Measurements from ENCODE around the gene SRSF1.
"Not testable (repeated sequence)": the region's sequence is repeated elsewhere in the genome, so short reads cannot be mapped to it uniquely, and the experiment has no call there.

The SRSF1 gene

DNA sequence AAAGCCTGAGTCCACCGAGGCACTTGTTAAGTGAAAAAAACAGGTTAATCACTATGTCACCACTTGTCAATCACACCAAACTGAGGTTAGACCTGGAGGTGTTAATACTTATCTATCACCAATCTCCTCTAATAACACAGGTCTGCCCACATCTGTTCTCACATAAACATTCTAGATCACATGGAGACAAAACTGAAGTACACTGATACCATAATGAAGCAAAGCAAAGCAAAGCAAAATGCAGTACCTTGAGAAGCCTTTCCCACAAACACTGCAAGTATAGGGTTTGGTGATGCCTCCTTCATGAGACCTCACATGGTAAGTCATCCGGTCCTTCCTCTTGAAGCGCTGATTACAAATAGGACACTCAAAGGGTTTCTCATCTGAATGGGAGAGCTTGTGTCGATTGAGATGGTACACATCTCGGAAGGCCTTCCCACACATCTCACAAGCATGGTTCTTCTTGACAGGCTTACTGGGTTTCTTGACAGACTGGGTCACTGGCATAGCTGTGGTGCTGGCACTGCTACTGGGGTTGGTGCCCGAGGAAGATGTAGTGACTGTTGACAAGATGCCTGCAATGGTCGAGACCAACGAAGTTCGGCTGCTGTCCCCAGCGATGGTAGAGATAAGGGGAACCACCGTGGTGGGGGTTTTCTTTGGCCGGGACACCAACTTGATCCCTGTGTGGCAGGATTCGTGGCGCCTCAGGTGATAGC is 24.4 kb downstream of the SRSF1 start:
- H3K4me1 ChIP-seq (ENCODE audit: control insufficient read depth in 2 of 2, insufficient read depth in 2 of 2, low read length in 2 of 2): peaks cover 14 to 24% of the 10 kb centered on the region in 2 donors
- H3K36me3 ChIP-seq (ENCODE audit: control insufficient read depth in 2 of 2, insufficient read depth in 2 of 2, low read length in 2 of 2): peaks cover 34 to 38% of the 10 kb centered on the region in 2 donors
- no peak overlapping the region for H3K4me3 ChIP-seq (ENCODE audit: low read length in 2 of 2)
- H3K27me3 ChIP-seq (ENCODE audit: control insufficient read depth in 2 of 2, insufficient read depth in 2 of 2, low read length in 2 of 2): no peaks in the 10 kb centered on the region
- H3K9me3 ChIP-seq (ENCODE audit: control insufficient read depth in 2 of 2, low read length in 2 of 2): no peaks in the 10 kb centered on the region
- H3K27ac ChIP-seq (ENCODE audit: low read depth in 2 of 2, low read length in 2 of 2): no peak overlapping the region
- no peak overlapping the region for H3K9ac ChIP-seq (ENCODE audit: low read depth in 1 of 2, low read length in 2 of 2)

DNA sequence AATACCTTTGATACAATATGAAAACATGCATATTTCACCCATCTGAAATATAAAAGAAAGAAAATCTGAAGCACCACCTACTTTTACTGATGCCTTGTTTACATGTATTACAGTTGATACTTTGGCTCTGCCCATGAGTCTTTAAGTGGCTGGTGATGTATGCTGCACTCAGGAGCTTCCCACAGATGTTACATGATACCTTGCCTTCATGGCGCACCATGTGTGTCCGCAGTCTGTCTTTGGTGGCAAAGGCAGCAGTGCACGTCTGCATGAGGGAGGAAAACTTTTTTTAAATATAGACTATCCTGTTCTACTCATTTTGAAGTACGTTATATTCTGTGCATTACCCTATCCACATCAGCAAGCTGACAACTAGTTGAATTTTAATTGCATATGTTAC is 26.5 kb downstream of the SRSF1 start:
- Histone ChIP-seq H3K27me3 (ENCODE audit: control insufficient read depth in 2 of 2, insufficient read depth in 2 of 2, low read length in 2 of 2) (no peaks in the 10 kb centered on the region), H3K27ac (ENCODE audit: low read depth in 2 of 2, low read length in 2 of 2) (no peak overlapping the region), H3K4me3 (ENCODE audit: low read length in 2 of 2) (no peak overlapping the region), H3K9ac (ENCODE audit: low read depth in 1 of 2, low read length in 2 of 2) (no peak overlapping the region), H3K9me3 (ENCODE audit: control insufficient read depth in 2 of 2, low read length in 2 of 2) (no peaks in the 10 kb centered on the region), H3K4me1 (ENCODE audit: control insufficient read depth in 2 of 2, insufficient read depth in 2 of 2, low read length in 2 of 2) (peaks cover 10 to 11% of the 10 kb centered on the region in 2 donors), H3K36me3 (ENCODE audit: control insufficient read depth in 2 of 2, insufficient read depth in 2 of 2, low read length in 2 of 2) (peaks cover 53 to 55% of the 10 kb centered on the region in 2 donors)

DNA sequence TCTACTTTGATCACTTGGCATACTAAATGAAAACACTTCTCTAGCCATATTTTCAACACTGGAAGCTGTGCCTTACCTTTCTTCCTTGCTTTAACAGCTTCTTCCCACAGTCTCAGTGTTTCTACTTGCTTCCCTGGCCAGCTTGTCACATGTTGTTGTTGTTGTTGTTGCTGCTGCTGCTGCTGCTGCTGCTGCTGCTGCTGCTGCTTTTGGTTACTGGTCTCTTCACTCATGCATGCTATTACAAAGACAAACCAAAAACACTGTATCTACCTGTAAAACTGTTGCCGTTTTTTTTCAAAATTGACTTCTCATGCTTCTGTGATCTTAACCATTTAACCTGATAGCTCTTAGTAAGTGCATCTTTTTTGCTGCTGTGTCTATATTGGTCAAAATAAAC is 28.0 kb downstream of the SRSF1 start:
- no peaks in the 10 kb centered on the region for H3K9me3 ChIP-seq (ENCODE audit: control insufficient read depth in 2 of 2, low read length in 2 of 2)
- H3K27ac ChIP-seq (ENCODE audit: low read depth in 2 of 2, low read length in 2 of 2): no peak overlapping the region
- peaks cover 0 to 6% of the 10 kb centered on the region in 2 donors for H3K4me1 ChIP-seq (ENCODE audit: control insufficient read depth in 2 of 2, insufficient read depth in 2 of 2, low read length in 2 of 2)
- H3K4me3 ChIP-seq (ENCODE audit: low read length in 2 of 2): no peak overlapping the region
- peaks cover 59 to 64% of the 10 kb centered on the region in 2 donors for H3K36me3 ChIP-seq (ENCODE audit: control insufficient read depth in 2 of 2, insufficient read depth in 2 of 2, low read length in 2 of 2)
- no peaks in the 10 kb centered on the region for H3K27me3 ChIP-seq (ENCODE audit: control insufficient read depth in 2 of 2, insufficient read depth in 2 of 2, low read length in 2 of 2)
- no peak overlapping the region for H3K9ac ChIP-seq (ENCODE audit: low read depth in 1 of 2, low read length in 2 of 2)

DNA sequence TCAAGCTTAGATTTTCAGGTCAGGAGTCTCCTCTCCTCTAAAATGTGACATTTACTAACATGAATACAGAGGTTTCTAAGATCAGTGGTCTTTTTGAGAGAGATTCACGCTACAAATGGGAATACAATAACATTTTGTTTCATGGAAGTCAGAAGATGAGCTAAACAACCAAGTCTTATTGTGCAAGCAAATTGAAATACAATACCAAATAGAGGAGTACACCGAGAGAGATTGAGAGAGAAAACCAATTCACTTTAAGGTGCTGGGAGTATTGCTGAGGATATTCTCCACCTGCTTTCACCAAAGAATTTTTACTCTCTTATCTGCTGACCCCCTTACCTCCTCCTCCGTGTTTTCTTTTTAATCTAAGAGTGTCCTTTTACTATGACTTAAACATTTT is 30.5 kb downstream of the SRSF1 start:
- Histone ChIP-seq H3K9ac (ENCODE audit: low read depth in 1 of 2, low read length in 2 of 2) (no peak overlapping the region), H3K27ac (ENCODE audit: low read depth in 2 of 2, low read length in 2 of 2) (no peak overlapping the region), H3K9me3 (ENCODE audit: control insufficient read depth in 2 of 2, low read length in 2 of 2) (no peaks in the 10 kb centered on the region), H3K36me3 (ENCODE audit: control insufficient read depth in 2 of 2, insufficient read depth in 2 of 2, low read length in 2 of 2) (peaks cover 59 to 65% of the 10 kb centered on the region in 2 donors), H3K4me1 (ENCODE audit: control insufficient read depth in 2 of 2, insufficient read depth in 2 of 2, low read length in 2 of 2) (no peaks in the 10 kb centered on the region), H3K27me3 (ENCODE audit: control insufficient read depth in 2 of 2, insufficient read depth in 2 of 2, low read length in 2 of 2) (no peaks in the 10 kb centered on the region), H3K4me3 (ENCODE audit: low read length in 2 of 2) (no peak overlapping the region)

DNA sequence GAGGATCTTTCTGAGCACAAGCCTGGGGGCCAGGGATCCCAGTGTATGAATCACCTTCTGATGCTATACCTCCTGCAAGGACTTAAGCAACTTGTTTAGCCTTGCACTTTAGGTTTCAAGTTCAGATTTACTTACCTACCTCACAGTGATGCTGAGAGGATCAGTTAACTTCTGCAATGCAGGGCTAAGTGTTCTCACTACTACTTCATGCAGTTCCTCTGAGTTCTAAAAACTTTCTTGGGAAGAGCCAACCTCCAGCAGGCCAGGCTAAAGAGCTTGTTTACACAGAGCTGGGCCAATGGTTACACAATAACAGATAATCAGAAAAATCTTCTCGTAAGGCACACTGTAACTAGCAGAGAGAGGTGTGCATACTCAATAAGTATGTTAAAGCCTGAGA is 32.0 kb downstream of the SRSF1 start:
- Histone ChIP-seq H3K4me3 (ENCODE audit: low read length in 2 of 2) (no peak overlapping the region), H3K27ac (ENCODE audit: low read depth in 2 of 2, low read length in 2 of 2) (no peak overlapping the region), H3K9me3 (ENCODE audit: control insufficient read depth in 2 of 2, low read length in 2 of 2) (no peaks in the 10 kb centered on the region), H3K9ac (ENCODE audit: low read depth in 1 of 2, low read length in 2 of 2) (no peak overlapping the region), H3K4me1 (ENCODE audit: control insufficient read depth in 2 of 2, insufficient read depth in 2 of 2, low read length in 2 of 2) (no peaks in the 10 kb centered on the region), H3K36me3 (ENCODE audit: control insufficient read depth in 2 of 2, insufficient read depth in 2 of 2, low read length in 2 of 2) (peaks cover 47 to 60% of the 10 kb centered on the region in 2 donors), H3K27me3 (ENCODE audit: control insufficient read depth in 2 of 2, insufficient read depth in 2 of 2, low read length in 2 of 2) (no peaks in the 10 kb centered on the region)

DNA sequence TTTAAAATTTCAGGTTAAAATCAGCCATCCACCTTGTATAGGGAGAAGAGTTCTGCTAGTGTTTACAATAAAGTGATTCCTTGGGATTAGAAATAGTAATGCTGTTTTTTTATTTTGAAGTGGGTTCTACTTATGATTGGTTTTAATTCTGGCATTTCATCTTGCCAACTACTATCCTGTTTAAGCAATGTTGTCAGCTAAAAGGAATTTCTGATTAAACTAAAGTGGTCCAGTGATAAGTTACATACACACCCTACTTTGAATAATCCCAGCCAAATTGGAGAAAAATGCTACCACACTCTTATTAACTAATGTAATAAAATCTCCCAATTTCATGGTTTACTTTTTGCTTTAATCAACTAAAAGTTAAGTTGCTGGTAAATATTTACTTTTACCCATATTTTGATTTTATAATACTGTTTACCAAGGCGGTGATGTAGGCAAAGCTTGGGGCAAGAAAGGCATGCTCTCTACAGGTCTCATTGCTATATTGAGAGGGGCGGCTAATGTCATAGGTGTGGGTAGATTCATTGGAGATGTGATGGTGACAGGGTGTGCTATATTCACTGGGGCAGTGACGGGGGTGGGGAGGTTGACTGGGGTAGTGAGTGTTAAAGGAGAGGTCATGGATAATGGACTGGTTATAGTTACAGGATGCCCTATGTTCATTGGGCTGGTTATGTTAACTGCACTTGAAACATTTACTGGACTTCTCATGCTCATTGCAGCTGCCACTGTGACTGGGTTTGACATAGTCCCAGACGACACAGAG is 32.8 kb downstream of the SRSF1 start:
- H3K27me3 ChIP-seq (ENCODE audit: control insufficient read depth in 2 of 2, insufficient read depth in 2 of 2, low read length in 2 of 2); H3K9me3 ChIP-seq (ENCODE audit: control insufficient read depth in 2 of 2, low read length in 2 of 2); H3K4me3 ChIP-seq (ENCODE audit: low read length in 2 of 2); H3K4me1 ChIP-seq (ENCODE audit: control insufficient read depth in 2 of 2, insufficient read depth in 2 of 2, low read length in 2 of 2); H3K27ac ChIP-seq (ENCODE audit: low read depth in 2 of 2, low read length in 2 of 2); H3K9ac ChIP-seq (ENCODE audit: low read depth in 1 of 2, low read length in 2 of 2): not testable (repeated sequence)
- peaks cover 40 to 59% of the 10 kb centered on the region in 2 donors for H3K36me3 ChIP-seq (ENCODE audit: control insufficient read depth in 2 of 2, insufficient read depth in 2 of 2, low read length in 2 of 2)

DNA sequence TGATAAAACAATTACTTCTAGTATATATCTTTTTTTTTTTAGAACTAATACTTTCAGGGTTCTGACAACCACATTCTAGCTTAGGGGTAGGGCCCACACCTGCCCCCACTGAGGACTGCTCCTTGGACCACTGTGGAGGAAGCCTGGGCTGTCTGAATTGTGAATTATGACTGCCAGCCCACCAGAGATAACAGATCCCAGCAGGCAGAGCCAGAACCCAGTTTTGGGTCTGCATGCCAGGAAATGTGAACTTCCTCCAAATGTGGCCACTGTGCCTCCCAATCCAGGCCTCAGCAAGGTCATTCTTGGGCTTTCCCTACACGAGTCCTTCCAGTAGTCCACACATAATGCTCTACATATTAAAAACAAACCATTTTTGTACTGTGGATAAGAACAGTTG is 34.9 kb downstream of the SRSF1 start:
- Histone ChIP-seq H3K27me3 (ENCODE audit: control insufficient read depth in 2 of 2, insufficient read depth in 2 of 2, low read length in 2 of 2) (no peaks in the 10 kb centered on the region), H3K9ac (ENCODE audit: low read depth in 1 of 2, low read length in 2 of 2) (no peak overlapping the region), H3K4me3 (ENCODE audit: low read length in 2 of 2) (no peak overlapping the region), H3K27ac (ENCODE audit: low read depth in 2 of 2, low read length in 2 of 2) (no peak overlapping the region), H3K4me1 (ENCODE audit: control insufficient read depth in 2 of 2, insufficient read depth in 2 of 2, low read length in 2 of 2) (no peaks in the 10 kb centered on the region), H3K9me3 (ENCODE audit: control insufficient read depth in 2 of 2, low read length in 2 of 2) (no peaks in the 10 kb centered on the region), H3K36me3 (ENCODE audit: control insufficient read depth in 2 of 2, insufficient read depth in 2 of 2, low read length in 2 of 2) (peaks cover 30 to 43% of the 10 kb centered on the region in 2 donors)

DNA sequence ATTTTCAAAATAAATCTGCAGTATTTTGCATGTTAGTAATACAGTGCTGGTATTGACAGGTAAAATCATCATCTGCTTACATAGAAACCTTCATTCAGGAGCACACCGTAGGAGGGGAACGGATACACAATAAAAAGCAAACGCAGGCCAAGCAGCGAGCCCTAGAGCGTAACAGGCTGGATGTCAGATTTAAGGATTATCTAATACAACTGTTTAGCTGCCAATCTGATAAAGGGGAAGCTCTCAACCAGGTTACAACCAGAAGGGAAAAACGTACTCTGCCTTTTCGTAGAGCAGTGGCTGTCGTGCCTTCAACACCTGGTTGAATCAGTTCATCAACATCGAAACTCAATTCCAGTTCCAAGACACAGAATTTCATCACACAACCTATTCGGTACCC is 35.5 kb downstream of the SRSF1 start:
- no peak overlapping the region for H3K9ac ChIP-seq (ENCODE audit: low read depth in 1 of 2, low read length in 2 of 2)
- no peaks in the 10 kb centered on the region for H3K9me3 ChIP-seq (ENCODE audit: control insufficient read depth in 2 of 2, low read length in 2 of 2)
- H3K4me3 ChIP-seq (ENCODE audit: low read length in 2 of 2): no peak overlapping the region
- H3K27ac ChIP-seq (ENCODE audit: low read depth in 2 of 2, low read length in 2 of 2): no peak overlapping the region
- H3K27me3 ChIP-seq (ENCODE audit: control insufficient read depth in 2 of 2, insufficient read depth in 2 of 2, low read length in 2 of 2): no peaks in the 10 kb centered on the region
- no peaks in the 10 kb centered on the region for H3K4me1 ChIP-seq (ENCODE audit: control insufficient read depth in 2 of 2, insufficient read depth in 2 of 2, low read length in 2 of 2)
- H3K36me3 ChIP-seq (ENCODE audit: control insufficient read depth in 2 of 2, insufficient read depth in 2 of 2, low read length in 2 of 2): peaks cover 24 to 38% of the 10 kb centered on the region in 2 donors

DNA sequence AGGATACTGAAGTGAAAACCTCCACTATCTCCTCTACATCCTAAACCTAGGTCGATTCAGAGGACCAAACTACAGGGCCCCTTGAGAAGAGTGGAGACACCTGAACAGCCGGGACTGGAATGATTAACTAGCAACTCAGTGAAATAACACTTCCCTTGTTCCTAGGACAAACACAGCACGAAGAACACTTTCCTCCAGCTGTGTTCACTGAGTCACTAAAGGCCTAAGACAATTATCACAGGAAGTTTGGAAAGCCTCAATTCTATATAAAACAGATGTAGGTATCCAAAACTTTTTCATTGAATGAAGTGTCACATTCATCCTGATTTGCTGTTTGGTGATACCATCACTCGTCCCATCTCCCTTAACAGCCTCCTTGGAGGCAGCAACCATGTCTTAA is 36.3 kb downstream of the SRSF1 start:
- peaks cover 17 to 29% of the 10 kb centered on the region in 2 donors for H3K36me3 ChIP-seq (ENCODE audit: control insufficient read depth in 2 of 2, insufficient read depth in 2 of 2, low read length in 2 of 2)
- H3K9ac ChIP-seq (ENCODE audit: low read depth in 1 of 2, low read length in 2 of 2): no peak overlapping the region
- H3K4me1 ChIP-seq (ENCODE audit: control insufficient read depth in 2 of 2, insufficient read depth in 2 of 2, low read length in 2 of 2): no peaks in the 10 kb centered on the region
- H3K27me3 ChIP-seq (ENCODE audit: control insufficient read depth in 2 of 2, insufficient read depth in 2 of 2, low read length in 2 of 2): no peaks in the 10 kb centered on the region
- no peak overlapping the region for H3K4me3 ChIP-seq (ENCODE audit: low read length in 2 of 2)
- no peak overlapping the region for H3K27ac ChIP-seq (ENCODE audit: low read depth in 2 of 2, low read length in 2 of 2)
- H3K9me3 ChIP-seq (ENCODE audit: control insufficient read depth in 2 of 2, low read length in 2 of 2): no peaks in the 10 kb centered on the region

DNA sequence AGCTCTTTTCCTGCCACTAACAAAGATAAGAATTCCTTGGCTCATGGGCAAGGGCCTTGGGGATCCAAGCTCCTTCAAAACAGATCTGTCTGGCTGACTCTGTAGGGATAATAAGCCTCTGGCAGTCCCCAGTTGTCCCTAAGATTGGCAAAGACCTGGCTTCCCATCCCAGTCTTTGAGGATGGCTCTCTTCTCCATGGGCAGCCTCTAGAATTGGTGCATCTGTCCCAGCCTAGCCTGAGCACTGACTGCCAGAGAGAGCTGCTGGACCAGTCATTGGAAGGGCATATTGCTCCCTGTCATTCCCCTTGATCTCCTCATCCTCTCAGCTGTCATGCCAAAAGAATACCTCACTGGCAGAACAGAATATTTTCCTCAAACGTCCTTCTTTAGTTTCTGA is 38.6 kb downstream of the SRSF1 start:
- Histone ChIP-seq H3K9ac (ENCODE audit: low read depth in 1 of 2, low read length in 2 of 2) (no peak overlapping the region), H3K4me1 (ENCODE audit: control insufficient read depth in 2 of 2, insufficient read depth in 2 of 2, low read length in 2 of 2) (no peaks in the 10 kb centered on the region), H3K27ac (ENCODE audit: low read depth in 2 of 2, low read length in 2 of 2) (no peak overlapping the region), H3K36me3 (ENCODE audit: control insufficient read depth in 2 of 2, insufficient read depth in 2 of 2, low read length in 2 of 2) (peaks cover 3 to 12% of the 10 kb centered on the region in 2 donors), H3K27me3 (ENCODE audit: control insufficient read depth in 2 of 2, insufficient read depth in 2 of 2, low read length in 2 of 2) (no peaks in the 10 kb centered on the region), H3K4me3 (ENCODE audit: low read length in 2 of 2) (no peak overlapping the region), H3K9me3 (ENCODE audit: control insufficient read depth in 2 of 2, low read length in 2 of 2) (no peaks in the 10 kb centered on the region)

All from mucosa of rectum (tissue), 2 donors.